Thyroid gland (tissue), 4 donors: ENCODE results near the gene BTN2A1. TPM values are rescaled to one million over a fixed set of nuclear protein-coding genes. Genes with fewer than 3 reads are reported as not detected.
"Not testable (repeated sequence)": the region's sequence is repeated elsewhere in the genome, so short reads cannot be mapped to it uniquely, and the experiment has no call there.

Source experiments
- DNase-seq, 2 donors: peaks; one replicate each; pipeline ENCODE4 v3.0.0-alpha.2; 2019
- H3K27ac ChIP-seq, 3 donors: fragments of 200-600 bp; sonication (generic); 1 replicate in 2 of 3; 2 replicates in 1 of 3; pipeline ENCODE4 v1.5.1; 2016 to 2019; ENCODE audit warnings: mild to moderate bottlenecking in 1 of 3, moderate library complexity in 1 of 3
- H3K27me3 ChIP-seq: fragments of 200-600 bp; sonication (generic); one replicate; pipeline ENCODE4 v1.5.1; 2019
- H3K36me3 ChIP-seq, 2 donors: fragments of 200-600 bp; sonication (generic); one replicate each; pipeline ENCODE4 v1.5.1; 2016 to 2019
- H3K4me1 ChIP-seq, 2 donors: fragments of 200-600 bp; sonication (generic); one replicate each; pipeline ENCODE4 v1.5.1; 2017 to 2019
- H3K4me3 ChIP-seq, 3 donors: fragments of 200-600 bp; sonication (generic); replicated peaks in 1 of 3; 1 replicate in 2 of 3; 2 replicates in 1 of 3; pipeline ENCODE4 v1.5.1; 2016; ENCODE audit warnings: mild to moderate bottlenecking in 1 of 3
- H3K9me3 ChIP-seq: fragments of 200-600 bp; sonication (generic); one replicate; pipeline ENCODE4 v1.5.1; 2017
- CTCF ChIP-seq, 6 experiments: fragments of 200-600 bp in 3 of 6; fragments of 450-650 bp in 3 of 6; sonication (generic) in 3 of 6; IDR thresholded peaks; one replicate each; pipeline ENCODE4 v1.5.1; 2016 to 2019; ENCODE audit warnings: antibody characterized with exemption in 6 of 6, mild to moderate bottlenecking in 2 of 6, inconsistent platforms in 1 of 6, moderate library complexity in 1 of 6
- POLR2A ChIP-seq, 2 donors: fragments of 450-650 bp; IDR thresholded peaks; one replicate each; pipeline ENCODE4 v1.6.1; 2017; ENCODE audit warnings: antibody characterized with exemption in 2 of 2, mild to moderate bottlenecking in 2 of 2, moderate library complexity in 1 of 2
- WGBS, 2 donors: methylation state at CpG; one replicate each; pipeline ENCODE4 v1.1.5; 2017; 5-methylcytosine and 5-hydroxymethylcytosine counted together
- intact Hi-C: fragments of 100-400 bp; cut with DNase I; formaldehyde crosslinking; loops from one replicate; pipeline ENCODE4 v1.15.1; 2023
- total RNA-seq, 4 donors: library from RNA; depleted of rRNA; stranded (reverse); fragments of >200 nt; gene quantifications; one replicate each; pipeline ENCODE4 v1.2.3, GENCODE V29; 2016

Gene BTN2A1
- total RNA-seq, 4 donors from 2014 or later, result 9.9 to 12.3 (median 11.6) TPM

GRCh38 chr6:26412954-26413353 lies 44.8 kb upstream of the BTN2A1 start:
- Histone ChIP-seq H3K4me1 (no peaks in the 10 kb centered on the region), H3K36me3 (no peaks in the 10 kb centered on the region), H3K27ac (no peak overlapping the region), H3K4me3 (no peak overlapping the region), H3K9me3 (no peaks in the 10 kb centered on the region), H3K27me3 (no peaks in the 10 kb centered on the region)
- TF ChIP-seq POLR2A (IDR thresholded peaks at IDR 0.05) (no peak), CTCF (IDR thresholded peaks at IDR 0.05) (no peak)
- intact Hi-C loops, result no loop called here
- no peak for DNase-seq
- WGBS, 2 donors, result 77 to 88% methylated on average over 4 of the region's 4 CpGs

DNA sequence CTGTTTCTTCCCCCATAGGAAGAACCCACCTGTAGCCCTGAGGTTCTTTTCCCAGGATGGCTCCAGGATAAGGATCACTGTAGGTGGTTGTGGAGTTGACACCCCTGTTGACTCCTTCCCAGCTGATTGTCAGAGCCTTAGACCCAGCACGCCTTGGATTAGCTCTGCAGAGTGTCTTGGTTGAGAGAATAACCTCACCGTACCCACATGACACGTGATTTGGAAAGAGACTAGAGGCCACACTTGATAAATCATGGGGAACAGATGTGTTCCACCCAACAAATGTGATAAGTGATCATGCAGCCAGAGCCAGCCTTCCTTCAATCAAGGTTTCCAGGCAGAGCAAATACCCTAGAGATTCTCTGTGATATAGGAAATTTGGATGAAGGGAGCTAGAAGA lies 43.5 kb upstream of the BTN2A1 start:
- Histone ChIP-seq H3K27me3 (no peaks in the 10 kb centered on the region), H3K4me1 (no peaks in the 10 kb centered on the region), H3K27ac (no peak overlapping the region), H3K4me3 (no peak overlapping the region), H3K9me3 (no peaks in the 10 kb centered on the region), H3K36me3 (no peaks in the 10 kb centered on the region)
- TF ChIP-seq POLR2A (IDR thresholded peaks at IDR 0.05), result no peak
- no peak for TF ChIP-seq CTCF (IDR thresholded peaks at IDR 0.05)
- no peak for DNase-seq
- WGBS, 2 donors, result 70 to 82% methylated on average over 3 of the region's 3 CpGs
- intact Hi-C loops, result no loop called here

GRCh38 chr6:26415036-26415614 lies 42.6 kb upstream of the BTN2A1 start:
- H3K4me3 ChIP-seq, result no peak overlapping the region
- no peaks in the 10 kb centered on the region for H3K4me1 ChIP-seq
- H3K27ac ChIP-seq, result no peak overlapping the region
- H3K27me3 ChIP-seq, result no peaks in the 10 kb centered on the region
- H3K9me3 ChIP-seq, result no peaks in the 10 kb centered on the region
- 89 to 91% methylated on average over 1 of the region's 1 CpG for WGBS, 2 donors
- TF ChIP-seq POLR2A (IDR thresholded peaks at IDR 0.05) (no peak), CTCF (IDR thresholded peaks at IDR 0.05) (no peak)
- no peaks in the 10 kb centered on the region for H3K36me3 ChIP-seq
- no peak for DNase-seq
- intact Hi-C loops, result no loop called here

DNA sequence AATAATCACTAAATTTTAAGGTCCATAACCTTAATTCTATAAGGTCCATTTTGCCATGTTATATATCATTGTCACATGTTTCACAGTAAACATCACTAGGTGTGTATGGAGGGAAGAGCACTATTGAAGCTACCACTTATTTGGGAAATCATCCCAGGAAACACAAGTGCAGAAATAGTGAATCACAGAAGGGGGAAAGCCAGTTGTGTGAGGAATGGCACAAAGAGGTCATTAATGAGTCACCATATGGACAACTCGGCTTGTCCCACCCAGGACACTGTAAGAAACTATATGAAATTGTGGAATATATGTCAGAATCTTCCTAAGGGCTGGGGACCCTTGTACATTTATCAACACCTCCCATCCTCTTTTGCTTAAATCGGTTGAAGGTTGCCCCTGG lies 42.0 kb upstream of the BTN2A1 start:
- no peak for TF ChIP-seq CTCF (IDR thresholded peaks at IDR 0.05)
- TF ChIP-seq POLR2A (IDR thresholded peaks at IDR 0.05), result no peak
- Histone ChIP-seq H3K27me3 (no peaks in the 10 kb centered on the region), H3K36me3 (no peaks in the 10 kb centered on the region), H3K9me3 (no peaks in the 10 kb centered on the region), H3K4me3 (no peak overlapping the region), H3K4me1 (peaks cover 4% of the 10 kb centered on the region in 2 donors), H3K27ac (no peak overlapping the region)
- DNase-seq, result no peak
- 67 to 74% methylated on average over 2 of the region's 2 CpGs for WGBS, 2 donors
- intact Hi-C loops, result no loop called here

GRCh38 chr6:26416288-26416687 lies 41.5 kb upstream of the BTN2A1 start:
- H3K27ac ChIP-seq, result no peak overlapping the region
- no peaks in the 10 kb centered on the region for H3K27me3 ChIP-seq
- intact Hi-C loops, result no loop called here
- TF ChIP-seq CTCF (IDR thresholded peaks at IDR 0.05) (no peak), POLR2A (IDR thresholded peaks at IDR 0.05) (no peak)
- no peaks in the 10 kb centered on the region for H3K9me3 ChIP-seq
- 71 to 93% methylated on average over 1 of the region's 1 CpG for WGBS, 2 donors
- no peak overlapping the region for H3K4me3 ChIP-seq
- peaks cover 4 to 5% of the 10 kb centered on the region in 2 donors for H3K4me1 ChIP-seq
- DNase-seq, result no peak
- no peaks in the 10 kb centered on the region for H3K36me3 ChIP-seq

GRCh38 chr6:26418077-26418476 lies 39.7 kb upstream of the BTN2A1 start:
- H3K9me3 ChIP-seq, H3K4me3 ChIP-seq, H3K27me3 ChIP-seq, H3K36me3 ChIP-seq, intact Hi-C loops, H3K27ac ChIP-seq, DNase-seq: not testable (repeated sequence)
- 100% methylated on average over 2 of the region's 2 CpGs for WGBS, 2 donors
- H3K4me1 ChIP-seq, result peaks cover 4 to 14% of the 10 kb centered on the region in 2 donors

DNA sequence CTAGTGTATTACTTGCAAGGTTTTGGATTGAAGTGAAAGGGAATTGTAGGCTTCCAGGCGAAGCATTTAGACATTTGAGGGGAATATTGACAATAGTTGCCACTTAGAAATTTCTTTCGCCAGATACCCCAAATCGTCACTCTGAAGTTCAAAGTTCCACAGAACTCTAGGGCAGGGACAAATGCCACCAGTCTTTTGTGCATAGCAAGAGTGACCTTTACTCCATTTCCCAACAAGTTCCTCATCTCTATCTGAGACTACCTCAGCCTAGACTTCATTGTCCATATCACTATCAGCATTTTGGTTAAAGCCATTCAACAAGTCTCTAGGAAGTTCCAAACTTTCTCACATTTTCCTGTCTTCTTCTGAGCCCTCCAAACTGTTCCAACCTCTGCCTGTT lies 39.0 kb upstream of the BTN2A1 start:
- H3K27me3 ChIP-seq, DNase-seq, intact Hi-C loops, H3K27ac ChIP-seq, H3K9me3 ChIP-seq, H3K4me3 ChIP-seq, H3K36me3 ChIP-seq: not testable (repeated sequence)
- WGBS, 2 donors, result 94 to 95% methylated on average over 3 of the region's 3 CpGs
- H3K4me1 ChIP-seq, result peaks cover 9 to 20% of the 10 kb centered on the region in 2 donors
